ENCODE measurements around the gene LAMC1.
"Not testable (repeated sequence)": the region's sequence is repeated elsewhere in the genome, so short reads cannot be mapped to it uniquely, and the experiment has no call there.

LAMC1 gene

GRCh38 chr1:183143576-183144315 is 120.5 kb downstream of the LAMC1 start:
- in situ Hi-C loops (cut with MboI; ENCODE audit: low sequenced_read_pairs): no loop called here

GRCh38 chr1:183144752-183145151 is 121.5 kb downstream of the LAMC1 start:
- in situ Hi-C loops (cut with MboI; ENCODE audit: low sequenced_read_pairs): no loop called here

GRCh38 chr1:183147735-183148134 is 124.5 kb downstream of the LAMC1 start:
- in situ Hi-C loops (cut with MboI; ENCODE audit: low sequenced_read_pairs): no loop called here

GRCh38 chr1:183148599-183148998 is 125.4 kb downstream of the LAMC1 start:
- in situ Hi-C loops (cut with MboI; ENCODE audit: low sequenced_read_pairs): no loop called here

GRCh38 chr1:183149273-183149672 is 126.1 kb downstream of the LAMC1 start:
- in situ Hi-C loops (cut with MboI; ENCODE audit: low sequenced_read_pairs): no loop called here

GRCh38 chr1:183150032-183150431 is 126.8 kb downstream of the LAMC1 start:
- in situ Hi-C loops (cut with MboI; ENCODE audit: low sequenced_read_pairs): not testable (repeated sequence)

- in situ Hi-C loops (cut with MboI; ENCODE audit: low sequenced_read_pairs): no loop called here
These were observed 127.2 kb downstream of the LAMC1 start for GRCh38 chr1:183150445-183150844.

GRCh38 chr1:183152180-183152579 is 129.0 kb downstream of the LAMC1 start:
- in situ Hi-C loops (cut with MboI; ENCODE audit: low sequenced_read_pairs): no loop called here

GRCh38 chr1:183155939-183156338 is 132.7 kb downstream of the LAMC1 start:
- in situ Hi-C loops (cut with MboI; ENCODE audit: low sequenced_read_pairs): no loop called here

- in situ Hi-C loops (cut with MboI; ENCODE audit: low sequenced_read_pairs): no loop called here
These were observed 136.7 kb downstream of the LAMC1 start for GRCh38 chr1:183159960-183160359.

- in situ Hi-C loops (cut with MboI; ENCODE audit: low sequenced_read_pairs): no loop called here
These were observed 138.2 kb downstream of the LAMC1 start for GRCh38 chr1:183161391-183161790.

- in situ Hi-C loops (cut with MboI; ENCODE audit: low sequenced_read_pairs): no loop called here
These were observed 140.1 kb downstream of the LAMC1 start for GRCh38 chr1:183163316-183163715.

GRCh38 chr1:183164340-183164739 is 141.1 kb downstream of the LAMC1 start:
- in situ Hi-C loops (cut with MboI; ENCODE audit: low sequenced_read_pairs): no loop called here

GRCh38 chr1:183164963-183165362 is 141.7 kb downstream of the LAMC1 start:
- in situ Hi-C loops (cut with MboI; ENCODE audit: low sequenced_read_pairs): no loop called here

GRCh38 chr1:183165456-183165855 is 142.2 kb downstream of the LAMC1 start:
- in situ Hi-C loops (cut with MboI; ENCODE audit: low sequenced_read_pairs): no loop called here

- in situ Hi-C loops (cut with MboI; ENCODE audit: low sequenced_read_pairs): no loop called here
These were observed 143.2 kb downstream of the LAMC1 start for GRCh38 chr1:183166454-183166853.

- in situ Hi-C loops (cut with MboI; ENCODE audit: low sequenced_read_pairs): no loop called here
These were observed 144.5 kb downstream of the LAMC1 start for GRCh38 chr1:183167676-183168075.

GRCh38 chr1:183168308-183168707 is 145.1 kb downstream of the LAMC1 start:
- in situ Hi-C loops (cut with MboI; ENCODE audit: low sequenced_read_pairs): no loop called here

GRCh38 chr1:183173828-183174227 is 150.6 kb downstream of the LAMC1 start:
- in situ Hi-C loops (cut with MboI; ENCODE audit: low sequenced_read_pairs): no loop called here

- in situ Hi-C loops (cut with MboI; ENCODE audit: low sequenced_read_pairs): no loop called here
These were observed 152.4 kb downstream of the LAMC1 start for GRCh38 chr1:183175631-183176030.

- in situ Hi-C loops (cut with MboI; ENCODE audit: low sequenced_read_pairs): no loop called here
These were observed 155.3 kb downstream of the LAMC1 start for GRCh38 chr1:183178545-183178944.

- in situ Hi-C loops (cut with MboI; ENCODE audit: low sequenced_read_pairs): no loop called here
These were observed 155.8 kb downstream of the LAMC1 start for GRCh38 chr1:183179033-183179432.

GRCh38 chr1:183180218-183180617 is 157.0 kb downstream of the LAMC1 start:
- in situ Hi-C loops (cut with MboI; ENCODE audit: low sequenced_read_pairs): no loop called here
